ENCODE results near the gene KLHL33. TPM values are rescaled to one million over a fixed set of nuclear protein-coding genes. Genes with fewer than 3 reads are reported as not detected.

KLHL33 gene
- total RNA-seq, 1 experiment from 2014 or later, result not detected

DNA sequence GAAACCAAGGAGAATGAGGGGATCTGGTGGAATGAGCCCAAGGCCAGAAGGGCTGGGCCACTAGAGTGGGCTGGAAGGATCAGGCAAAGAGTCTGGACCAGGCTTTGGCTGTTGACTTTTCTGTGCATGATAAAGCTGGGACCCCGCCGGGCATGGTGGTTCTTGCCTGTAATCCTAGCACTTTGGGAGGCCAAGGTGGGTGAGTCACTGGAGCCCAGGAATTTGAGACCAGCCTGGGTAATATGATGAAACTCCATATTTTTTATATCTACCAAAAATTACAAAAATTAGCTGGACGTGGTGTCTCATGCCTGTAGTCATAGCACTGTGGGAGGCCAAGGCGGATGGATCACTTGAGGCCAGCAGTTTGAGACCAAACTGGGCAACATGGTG lies 393 bp upstream of the KLHL33 start:
- ATAC-seq (no peak), DNase-seq (ENCODE audit: low read depth, low spot score) (no peak)
- Histone ChIP-seq H3K4me1 (ENCODE audit: control insufficient read depth, insufficient read depth, low read length) (no peaks in the 10 kb centered on the region), H3K36me3 (ENCODE audit: control insufficient read depth, insufficient read depth, low read length) (no peaks in the 10 kb centered on the region), H3K27ac (ENCODE audit: low read length) (no peak overlapping the region), H3K4me3 (ENCODE audit: low read depth in 2 of 2, low read length in 2 of 2) (no peak overlapping the region), H3K27me3 (ENCODE audit: control insufficient read depth, insufficient read depth, low read length) (no peaks in the 10 kb centered on the region), H3K9me3 (ENCODE audit: control insufficient read depth, insufficient read depth, low read depth, low read length) (no peaks in the 10 kb centered on the region)
- no TSS peak for BruUV-seq (replicated peaks)
- TF ChIP-seq POLR2AphosphoS5 (IDR thresholded peaks at IDR 0.05; ENCODE audit: low read depth, low read length) (no peak), SIN3A (IDR thresholded peaks at IDR 0.05; ENCODE audit: borderline replicate concordance, insufficient read depth, low read depth, low read length) (no peak), TCF7L2 (IDR thresholded peaks at IDR 0.05; ENCODE audit: low read depth, low read length) (no peak)
- TF ChIP-seq, protein P1, sequence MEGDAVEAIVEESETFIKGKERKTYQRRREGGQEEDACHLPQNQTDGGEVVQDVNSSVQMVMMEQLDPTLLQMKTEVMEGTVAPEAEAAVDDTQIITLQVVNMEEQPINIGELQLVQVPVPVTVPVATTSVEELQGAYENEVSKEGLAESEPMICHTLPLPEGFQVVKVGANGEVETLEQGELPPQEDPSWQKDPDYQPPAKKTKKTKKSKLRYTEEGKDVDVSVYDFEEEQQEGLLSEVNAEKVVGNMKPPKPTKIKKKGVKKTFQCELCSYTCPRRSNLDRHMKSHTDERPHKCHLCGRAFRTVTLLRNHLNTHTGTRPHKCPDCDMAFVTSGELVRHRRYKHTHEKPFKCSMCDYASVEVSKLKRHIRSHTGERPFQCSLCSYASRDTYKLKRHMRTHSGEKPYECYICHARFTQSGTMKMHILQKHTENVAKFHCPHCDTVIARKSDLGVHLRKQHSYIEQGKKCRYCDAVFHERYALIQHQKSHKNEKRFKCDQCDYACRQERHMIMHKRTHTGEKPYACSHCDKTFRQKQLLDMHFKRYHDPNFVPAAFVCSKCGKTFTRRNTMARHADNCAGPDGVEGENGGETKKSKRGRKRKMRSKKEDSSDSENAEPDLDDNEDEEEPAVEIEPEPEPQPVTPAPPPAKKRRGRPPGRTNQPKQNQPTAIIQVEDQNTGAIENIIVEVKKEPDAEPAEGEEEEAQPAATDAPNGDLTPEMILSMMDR (IDR thresholded peaks at IDR 0.05), result no peak
- TF ChIP-seq, protein P2, sequence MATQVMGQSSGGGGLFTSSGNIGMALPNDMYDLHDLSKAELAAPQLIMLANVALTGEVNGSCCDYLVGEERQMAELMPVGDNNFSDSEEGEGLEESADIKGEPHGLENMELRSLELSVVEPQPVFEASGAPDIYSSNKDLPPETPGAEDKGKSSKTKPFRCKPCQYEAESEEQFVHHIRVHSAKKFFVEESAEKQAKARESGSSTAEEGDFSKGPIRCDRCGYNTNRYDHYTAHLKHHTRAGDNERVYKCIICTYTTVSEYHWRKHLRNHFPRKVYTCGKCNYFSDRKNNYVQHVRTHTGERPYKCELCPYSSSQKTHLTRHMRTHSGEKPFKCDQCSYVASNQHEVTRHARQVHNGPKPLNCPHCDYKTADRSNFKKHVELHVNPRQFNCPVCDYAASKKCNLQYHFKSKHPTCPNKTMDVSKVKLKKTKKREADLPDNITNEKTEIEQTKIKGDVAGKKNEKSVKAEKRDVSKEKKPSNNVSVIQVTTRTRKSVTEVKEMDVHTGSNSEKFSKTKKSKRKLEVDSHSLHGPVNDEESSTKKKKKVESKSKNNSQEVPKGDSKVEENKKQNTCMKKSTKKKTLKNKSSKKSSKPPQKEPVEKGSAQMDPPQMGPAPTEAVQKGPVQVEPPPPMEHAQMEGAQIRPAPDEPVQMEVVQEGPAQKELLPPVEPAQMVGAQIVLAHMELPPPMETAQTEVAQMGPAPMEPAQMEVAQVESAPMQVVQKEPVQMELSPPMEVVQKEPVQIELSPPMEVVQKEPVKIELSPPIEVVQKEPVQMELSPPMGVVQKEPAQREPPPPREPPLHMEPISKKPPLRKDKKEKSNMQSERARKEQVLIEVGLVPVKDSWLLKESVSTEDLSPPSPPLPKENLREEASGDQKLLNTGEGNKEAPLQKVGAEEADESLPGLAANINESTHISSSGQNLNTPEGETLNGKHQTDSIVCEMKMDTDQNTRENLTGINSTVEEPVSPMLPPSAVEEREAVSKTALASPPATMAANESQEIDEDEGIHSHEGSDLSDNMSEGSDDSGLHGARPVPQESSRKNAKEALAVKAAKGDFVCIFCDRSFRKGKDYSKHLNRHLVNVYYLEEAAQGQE (IDR thresholded peaks at IDR 0.05; ENCODE audit: insufficient read depth in 1 of 2, low read depth in 2 of 2, low read length in 1 of 2), result no peak
- intact Hi-C loops (cut with micrococcal nuclease; ENCODE audit: unreplicated experiment) (no loop called here), in situ Hi-C loops (cut with HindIII; ENCODE audit: low pct_unique_long_range_greater_than_20kb, low sequenced_read_pairs) (no loop called here)
- POLR2A ChIA-PET, result no interaction called here
- CTCF ChIA-PET, result no interaction called here

DNA sequence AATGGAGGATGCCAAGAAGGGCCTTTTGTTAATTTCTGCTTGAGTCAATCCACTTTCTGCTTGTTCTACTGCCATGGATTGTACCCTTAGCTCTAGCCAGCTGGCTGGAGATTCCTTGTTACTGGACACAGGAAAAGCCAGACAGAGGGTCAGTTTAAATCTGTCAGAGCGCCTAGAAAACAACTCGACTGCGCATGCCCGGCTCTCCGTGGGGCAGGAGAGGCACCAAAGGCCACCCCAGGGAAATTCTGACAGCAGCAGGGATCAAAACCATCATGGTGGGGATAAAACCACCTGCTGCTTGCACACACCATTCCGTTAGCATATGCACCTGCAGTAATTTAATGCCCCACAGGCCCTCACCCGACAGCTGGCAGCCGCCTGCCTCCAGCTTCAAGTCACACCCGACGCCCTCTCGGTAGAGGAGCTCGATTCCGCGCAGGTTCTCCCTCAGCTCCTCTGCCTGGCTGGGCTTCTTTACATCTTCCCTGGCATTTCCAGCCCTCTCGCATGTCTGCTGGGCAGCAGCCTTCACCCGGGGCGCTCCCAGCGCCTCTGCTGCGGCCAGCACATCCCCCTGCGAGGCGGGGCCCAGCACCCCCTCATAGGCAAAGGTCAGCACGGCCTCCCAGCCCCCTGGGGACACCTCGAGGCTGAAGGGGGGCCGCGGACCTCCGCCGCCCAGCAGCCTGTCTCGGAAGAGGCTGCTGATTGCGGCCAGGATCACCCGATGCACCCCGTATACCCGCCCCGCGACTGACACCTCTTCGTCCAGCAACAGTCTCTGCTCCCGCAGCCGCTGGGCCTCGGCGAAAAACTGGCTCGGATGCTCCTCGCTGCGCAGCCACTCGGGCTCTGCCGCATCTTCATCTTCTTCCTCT lies 1.0 kb downstream of the KLHL33 start:
- in situ Hi-C loops (cut with HindIII; ENCODE audit: low pct_unique_long_range_greater_than_20kb, low sequenced_read_pairs), result no loop called here
- no peaks in the 10 kb centered on the region for H3K27me3 ChIP-seq (ENCODE audit: control insufficient read depth, insufficient read depth, low read length)
- ATAC-seq, result no peak
- DNase-seq (ENCODE audit: low read depth, low spot score), result no peak
- H3K4me1 ChIP-seq (ENCODE audit: control insufficient read depth, insufficient read depth, low read length), result no peaks in the 10 kb centered on the region
- CTCF ChIA-PET, result no interaction called here
- no peak overlapping the region for H3K27ac ChIP-seq (ENCODE audit: low read length)
- intact Hi-C loops (cut with micrococcal nuclease; ENCODE audit: unreplicated experiment), result no loop called here
- H3K9me3 ChIP-seq (ENCODE audit: control insufficient read depth, insufficient read depth, low read depth, low read length), result no peaks in the 10 kb centered on the region
- no peak overlapping the region for H3K4me3 ChIP-seq (ENCODE audit: low read depth in 2 of 2, low read length in 2 of 2)
- POLR2A ChIA-PET, result no interaction called here
- no peaks in the 10 kb centered on the region for H3K36me3 ChIP-seq (ENCODE audit: control insufficient read depth, insufficient read depth, low read length)
- no peak for TF ChIP-seq POLR2AphosphoS5 (IDR thresholded peaks at IDR 0.05; ENCODE audit: low read depth, low read length)
- TF ChIP-seq, protein P1 (IDR thresholded peaks at IDR 0.05), result no peak
- TF ChIP-seq, protein P2 (IDR thresholded peaks at IDR 0.05; ENCODE audit: insufficient read depth in 1 of 2, low read depth in 2 of 2, low read length in 1 of 2), result no peak
- no peak for TF ChIP-seq SIN3A (IDR thresholded peaks at IDR 0.05; ENCODE audit: borderline replicate concordance, insufficient read depth, low read depth, low read length)
- no peak for TF ChIP-seq TCF7L2 (IDR thresholded peaks at IDR 0.05; ENCODE audit: low read depth, low read length)
- BruUV-seq (replicated peaks), result no TSS peak

Data from Panc1 (cell line).